NCI-H748 treated with DMSO at 0.1 percent for 48 hours (cell line): ENCODE measurements around the gene AKT3.

ENCODE experiments used
- DNase-seq: peaks from one replicate; lab custom pipeline; 2025; lab: John Stamatoyannopoulos, UW

AKT3 gene

GRCh38 chr1:243487649-243488227, 362.3 kb downstream of the AKT3 start:
- no peak for DNase-seq

- DNase-seq, result no peak
These were observed 362.9 kb downstream of the AKT3 start for GRCh38 chr1:243487036-243487648.

- DNase-seq, result no peak
These were observed 366.1 kb downstream of the AKT3 start for GRCh38 chr1:243483952-243484351.

GRCh38 chr1:243483071-243483771, 366.8 kb downstream of the AKT3 start:
- no peak for DNase-seq

GRCh38 chr1:243482141-243483022, 367.7 kb downstream of the AKT3 start:
- peak; percentile 10 for DNase-seq

GRCh38 chr1:243481101-243481500, 368.9 kb downstream of the AKT3 start:
- DNase-seq, result no peak

GRCh38 chr1:243477731-243478290, 372.2 kb downstream of the AKT3 start:
- DNase-seq, result no peak

GRCh38 chr1:243475966-243476365, 374.1 kb downstream of the AKT3 start:
- peak; percentile 9 for DNase-seq

GRCh38 chr1:243474906-243475305, 375.1 kb downstream of the AKT3 start:
- DNase-seq, result no peak

GRCh38 chr1:243474136-243474881, 375.7 kb downstream of the AKT3 start:
- no peak for DNase-seq

GRCh38 chr1:243473227-243474135, 376.6 kb downstream of the AKT3 start:
- no peak for DNase-seq

GRCh38 chr1:243471754-243472745, 378.0 kb downstream of the AKT3 start:
- no peak for DNase-seq

GRCh38 chr1:243471026-243471685, 378.9 kb downstream of the AKT3 start:
- DNase-seq, result no peak

GRCh38 chr1:243470502-243470901, 379.5 kb downstream of the AKT3 start:
- no peak for DNase-seq

GRCh38 chr1:243469497-243469896, 380.5 kb downstream of the AKT3 start:
- no peak for DNase-seq

- no peak for DNase-seq
These were observed 384.3 kb downstream of the AKT3 start for GRCh38 chr1:243465738-243466137.

GRCh38 chr1:243465081-243465480, 385.0 kb downstream of the AKT3 start:
- DNase-seq, result no peak

- DNase-seq, result no peak
These were observed 386.9 kb downstream of the AKT3 start for GRCh38 chr1:243462929-243463697.
